ENCODE measurements around the gene SLAIN2.
"Not testable (repeated sequence)": the region's sequence is repeated elsewhere in the genome, so short reads cannot be mapped to it uniquely, and the experiment has no call there.

Gene SLAIN2

GRCh38 chr4:48340965-48341775, at the start of gene SLAIN2:
TSS of gene SLAIN2 (plus strand) at chr4:48341529. CDS start at chr4:48341740, 211 bp downstream.
- peak; percentile 64 for DNase-seq

GRCh38 chr4:48292218-48292790, 49.0 kb upstream of the SLAIN2 start:
- not testable (repeated sequence) for DNase-seq

GRCh38 chr4:48295116-48295515, 46.2 kb upstream of the SLAIN2 start:
- DNase-seq, result no peak

GRCh38 chr4:48296365-48296764, 45.0 kb upstream of the SLAIN2 start:
- DNase-seq, result no peak

- no peak for DNase-seq
These were observed 44.0 kb upstream of the SLAIN2 start for GRCh38 chr4:48297256-48297846.

- no peak for DNase-seq
These were observed 41.8 kb upstream of the SLAIN2 start for GRCh38 chr4:48299560-48299959.

- DNase-seq, result no peak
These were observed 41.3 kb upstream of the SLAIN2 start for GRCh38 chr4:48300004-48300403.

- no peak for DNase-seq
These were observed 35.8 kb upstream of the SLAIN2 start for GRCh38 chr4:48305508-48305907.

GRCh38 chr4:48307528-48307927, 33.8 kb upstream of the SLAIN2 start:
- no peak for DNase-seq

- no peak for DNase-seq
These were observed 32.4 kb upstream of the SLAIN2 start for GRCh38 chr4:48308901-48309300.

GRCh38 chr4:48311896-48312295, 29.4 kb upstream of the SLAIN2 start:
- DNase-seq, result no peak

GRCh38 chr4:48314746-48315145, 26.6 kb upstream of the SLAIN2 start:
- DNase-seq, result not testable (repeated sequence)

GRCh38 chr4:48315728-48316630, 25.4 kb upstream of the SLAIN2 start:
- peak; percentile 23 for DNase-seq

GRCh38 chr4:48321312-48321711, 20.0 kb upstream of the SLAIN2 start:
- no peak for DNase-seq

- no peak for DNase-seq
These were observed 19.3 kb upstream of the SLAIN2 start for GRCh38 chr4:48322063-48322462.

- no peak for DNase-seq
These were observed 17.0 kb upstream of the SLAIN2 start for GRCh38 chr4:48324281-48324680.

GRCh38 chr4:48329193-48329592, 12.1 kb upstream of the SLAIN2 start:
- peak; percentile 40 for DNase-seq

- no peak for DNase-seq
These were observed 11.4 kb upstream of the SLAIN2 start for GRCh38 chr4:48329976-48330375.

- DNase-seq, result no peak
These were observed 9.6 kb upstream of the SLAIN2 start for GRCh38 chr4:48331577-48332330.

- no peak for DNase-seq
These were observed 8.7 kb upstream of the SLAIN2 start for GRCh38 chr4:48332661-48333060.

- DNase-seq, result no peak
These were observed 7.7 kb upstream of the SLAIN2 start for GRCh38 chr4:48333587-48333986.

GRCh38 chr4:48334236-48334635, 7.1 kb upstream of the SLAIN2 start:
- no peak for DNase-seq

Data from NCI-H748 treated with DMSO at 0.1 percent for 48 hours (cell line).